HG03108 (cell line): ENCODE data around the gene CD163L1.

Experiments used
- ATAC-seq: cut with Tn5 transposase; IDR thresholded peaks from one replicate; pipeline ENCODE4 v1.9.1; 2021; ENCODE audit warnings: moderate library complexity; ENCODE audit not compliant: unreplicated experiment

Gene CD163L1

GRCh38 chr12:7411343-7411742 lies 32.6 kb downstream of the CD163L1 start:
- ATAC-seq = no peak

GRCh38 chr12:7404275-7404674 lies 39.7 kb downstream of the CD163L1 start:
- ATAC-seq = no peak

GRCh38 chr12:7403466-7403865 lies 40.5 kb downstream of the CD163L1 start:
- ATAC-seq = no peak

- no peak for ATAC-seq
These were observed 44.9 kb downstream of the CD163L1 start for GRCh38 chr12:7399089-7399488.

- no peak for ATAC-seq
These were observed 47.5 kb downstream of the CD163L1 start for GRCh38 chr12:7396418-7396817.

GRCh38 chr12:7395950-7396349 lies 48.0 kb downstream of the CD163L1 start:
- no peak for ATAC-seq

- no peak for ATAC-seq
These were observed 56.7 kb downstream of the CD163L1 start for GRCh38 chr12:7387289-7387688.

- ATAC-seq = no peak
These were observed 60.8 kb downstream of the CD163L1 start for GRCh38 chr12:7383157-7383556.

- no peak for ATAC-seq
These were observed 67.8 kb downstream of the CD163L1 start for GRCh38 chr12:7376196-7376595.

- no peak for ATAC-seq
These were observed 68.8 kb downstream of the CD163L1 start for GRCh38 chr12:7375145-7375543.

- ATAC-seq = no peak
These were observed 69.4 kb downstream of the CD163L1 start for GRCh38 chr12:7374423-7375144.

- ATAC-seq = no peak
These were observed 70.7 kb downstream of the CD163L1 start for GRCh38 chr12:7373226-7373625.

- peak; percentile 35 for ATAC-seq
These were observed 74.7 kb downstream of the CD163L1 start for GRCh38 chr12:7369274-7369729.

- no peak for ATAC-seq
These were observed 81.2 kb downstream of the CD163L1 start for GRCh38 chr12:7362734-7363133.

GRCh38 chr12:7361265-7361664 lies 82.7 kb downstream of the CD163L1 start:
- ATAC-seq = no peak

GRCh38 chr12:7354529-7354928 lies 89.4 kb downstream of the CD163L1 start:
- ATAC-seq = no peak

GRCh38 chr12:7352661-7353060 lies 91.3 kb downstream of the CD163L1 start:
- no peak for ATAC-seq

GRCh38 chr12:7351177-7351576 lies 92.8 kb downstream of the CD163L1 start:
- ATAC-seq = no peak

GRCh38 chr12:7349418-7349817 lies 94.5 kb downstream of the CD163L1 start:
- ATAC-seq = no peak

- ATAC-seq = no peak
These were observed 97.3 kb downstream of the CD163L1 start for GRCh38 chr12:7346551-7347225.

- no peak for ATAC-seq
These were observed 98.9 kb downstream of the CD163L1 start for GRCh38 chr12:7344833-7345606.

- no peak for ATAC-seq
These were observed 104.3 kb downstream of the CD163L1 start for GRCh38 chr12:7339675-7340074.
